Fibroblast of lung (primary cell): ENCODE measurements around the gene QRFPR.

Source experiments
- CTCF ChIP-seq, 2 donors: IDR thresholded peaks in 1 of 2; conservative IDR thresholded peaks in 1 of 2; 1 replicate in 1 of 2; 2 replicates in 1 of 2; pipeline ENCODE4 v1.5.1; 2011 to 2012; ENCODE audit warnings: low read length in 2 of 2, control low read depth in 1 of 2, inconsistent platforms in 1 of 2, low read depth in 1 of 2, mild to moderate bottlenecking in 1 of 2
- EZH2 ChIP-seq: IDR thresholded peaks from 2 replicates; pipeline ENCODE4 v1.5.1; 2012; ENCODE audit warnings: low read length, control low read depth, mild to moderate bottlenecking; ENCODE audit errors: missing control alignments

GRCh38 chr4:121278811-121279368 is 101.9 kb downstream of the QRFPR start:
- no peak for TF ChIP-seq CTCF (conservative IDR thresholded peaks at IDR 0.05 in 1 of 2, IDR thresholded peaks at IDR 0.05 in 1 of 2; ENCODE audit: low read depth in 1 of 2, low read length in 2 of 2)
- no peak for TF ChIP-seq EZH2
